HCT116 (cell line): Measurements from ENCODE around the gene FKBP1A. TPM values are rescaled to one million over a fixed set of nuclear protein-coding genes. Genes with fewer than 3 reads are reported as not detected.

Experiments
- ATAC-seq: fragments of 200-7000 bp; cut with Tn5 transposase; 2 replicates; pipeline ENCODE4 v1.9.1; 2020; ENCODE audit warnings: mild to moderate bottlenecking, moderate library complexity
- BruUV-seq: library from RNA; stranded (reverse); fragments of 400-500 nt; replicated peaks from 2 replicates; lab custom pipeline; 2021; lab: Mats Ljungman, UMichigan
- CTCF ChIA-PET: fragments of 300-600 bp; sonication (Branson Sonifier 250); formaldehyde crosslinking; loops from one replicate; lab custom pipeline; 2021; ENCODE audit warnings: antibody characterized with exemption; lab: Charles Lee
- POLR2A ChIA-PET: fragments of 300-600, 350-600 bp; sonication (Branson Sonifier 250); formaldehyde crosslinking; loops from one replicate; lab custom pipeline; 2021; ENCODE audit warnings: antibody characterized with exemption; lab: Charles Lee
- RAD21 ChIA-PET, 2 experiments: fragments of 300-600 bp; sonication (Branson Sonifier 250); formaldehyde crosslinking; loops; one replicate each; lab custom pipeline; 2023; ENCODE audit warnings: low total read pairs in 2 of 2; ENCODE audit not compliant: uncharacterized antibody in 2 of 2, unreplicated experiment in 2 of 2, low non-redundant PET in 1 of 2; lab: Charles Lee
- DNase-seq: peaks from one replicate; pipeline ENCODE4 v3.0.0-alpha.2; 2010; ENCODE audit warnings: low read depth, low spot score
- H2AFZ ChIP-seq: fragments of 200-600 bp; shearing (Covaris generic), sonication (generic); 2 replicates; pipeline ENCODE4 v1.6.1; 2017; ENCODE audit warnings: low read depth, mixed run types, mixed read lengths, antibody characterized with exemption, low read length; ENCODE audit not compliant: poor library complexity, severe bottlenecking
- H3K27ac ChIP-seq: 2 replicates; pipeline ENCODE4 v1.5.1; 2012; ENCODE audit warnings: low read depth, low read length
- H3K27me3 ChIP-seq: fragments of 200-600 bp; sonication (generic); 2 replicates; pipeline ENCODE4 v1.6.1; 2016; ENCODE audit warnings: mixed run types, low read length, mixed read lengths; ENCODE audit not compliant: insufficient read depth
- H3K36me3 ChIP-seq, 2 experiments: fragments of 200-500 bp in 1 of 2; fragments of 200-600 bp in 1 of 2; sonication (Bioruptor generic) in 1 of 2; sonication (generic) in 1 of 2; 2 replicates each; pipeline versions ENCODE4 v1.5.1 to v1.6.1; 2014 to 2016; ENCODE audit warnings: low read length in 2 of 2, inconsistent platforms in 1 of 2, mixed read lengths in 1 of 2, mixed run types in 1 of 2; ENCODE audit not compliant: insufficient read depth in 2 of 2, control insufficient read depth in 1 of 2
- H3K4me1 ChIP-seq, 2 experiments: fragments of 200-600 bp in 1 of 2; sonication (generic) in 1 of 2; 2 replicates each; pipeline versions ENCODE4 v1.5.1 to v1.6.1; 2012 to 2017; ENCODE audit warnings: low read length in 2 of 2, inconsistent platforms in 1 of 2, mild to moderate bottlenecking in 1 of 2, mixed read lengths in 1 of 2, mixed run types in 1 of 2, moderate library complexity in 1 of 2; ENCODE audit not compliant: insufficient read depth in 2 of 2, control insufficient read depth in 1 of 2
- H3K4me2 ChIP-seq: fragments of 200-600 bp; sonication (generic); 2 replicates; pipeline ENCODE4 v1.6.1; 2017; ENCODE audit warnings: mixed run types, low read length, mixed read lengths
- H3K4me3 ChIP-seq, 2 experiments: fragments of 200-600 bp in 1 of 2; sonication (generic) in 1 of 2; replicated peaks in 1 of 2; 2 replicates each; pipeline ENCODE4 v1.5.1; 2011 to 2016; ENCODE audit warnings: low read length in 2 of 2, control low read depth in 1 of 2, low read depth in 1 of 2, mild to moderate bottlenecking in 1 of 2, mixed read lengths in 1 of 2, mixed run types in 1 of 2
- H3K79me2 ChIP-seq: fragments of 200-600 bp; sonication (generic); 2 replicates; pipeline ENCODE4 v1.6.1; 2017; ENCODE audit warnings: mild to moderate bottlenecking, mixed run types, low read length, moderate library complexity, mixed read lengths; ENCODE audit not compliant: insufficient read depth
- H3K9ac ChIP-seq: fragments of 200-600 bp; sonication (generic); 2 replicates; pipeline ENCODE4 v1.6.1; 2016; ENCODE audit warnings: low read length, mixed read lengths
- H3K9me2 ChIP-seq: fragments of 200-600 bp; sonication (generic), shearing (Covaris generic); 2 replicates; pipeline ENCODE4 v1.6.1; 2017; ENCODE audit warnings: mixed run types, mild to moderate bottlenecking, moderate library complexity; ENCODE audit not compliant: insufficient read depth
- H3K9me3 ChIP-seq, 2 experiments: fragments of 200-500 bp in 1 of 2; fragments of 200-600 bp in 1 of 2; sonication (Bioruptor generic) in 1 of 2; sonication (generic) in 1 of 2; 2 replicates each; pipeline ENCODE4 v1.6.1; 2014 to 2017; ENCODE audit warnings: low read length in 2 of 2, mixed read lengths in 2 of 2, inconsistent platforms in 1 of 2, low read depth in 1 of 2, mild to moderate bottlenecking in 1 of 2, mixed run types in 1 of 2, moderate library complexity in 1 of 2; ENCODE audit not compliant: control insufficient read depth in 1 of 2, insufficient read depth in 1 of 2
- H4K20me1 ChIP-seq: fragments of 200-600 bp; sonication (generic), shearing (Covaris generic); 2 replicates; pipeline ENCODE4 v1.6.1; 2017; ENCODE audit warnings: mixed run types, mild to moderate bottlenecking, moderate library complexity; ENCODE audit not compliant: insufficient read depth
- CBX3 ChIP-seq: IDR thresholded peaks from 2 replicates; pipeline ENCODE4 v1.6.1; 2012; ENCODE audit warnings: low read depth
- EGR1 ChIP-seq: IDR thresholded peaks from 2 replicates; pipeline ENCODE4 v1.6.1; 2012; ENCODE audit warnings: low read depth
- ELF1 ChIP-seq: IDR thresholded peaks from 2 replicates; pipeline ENCODE4 v1.6.1; 2012; ENCODE audit warnings: low read depth, borderline replicate concordance
- EZH2 ChIP-seq: fragments of 200-600 bp; sonication (generic); IDR thresholded peaks from 2 replicates; pipeline ENCODE4 v1.6.1; 2017; ENCODE audit warnings: antibody characterized with exemption, mixed run types
- EZH2phosphoT487 ChIP-seq: fragments of 200-600 bp; IDR thresholded peaks from 2 replicates; pipeline ENCODE4 v1.6.1; 2018; ENCODE audit warnings: antibody characterized with exemption, borderline replicate concordance
- JUND ChIP-seq: IDR thresholded peaks from 2 replicates; pipeline ENCODE4 v1.6.1; 2012
- POLR2A ChIP-seq: IDR thresholded peaks from 2 replicates; pipeline ENCODE4 v1.7.0; 2011; ENCODE audit warnings: borderline replicate concordance; ENCODE audit not compliant: insufficient read depth, insufficient read length; ENCODE audit errors: extremely low read depth
- POLR2AphosphoS5 ChIP-seq: IDR thresholded peaks from 2 replicates; pipeline ENCODE4 v1.6.1; 2011; ENCODE audit warnings: mild to moderate bottlenecking, low read depth, low read length, moderate library complexity
- SP1 ChIP-seq: IDR thresholded peaks from 2 replicates; pipeline ENCODE4 v1.6.1; 2012; ENCODE audit warnings: low read depth
- TCF7L2 ChIP-seq: IDR thresholded peaks from 2 replicates; pipeline ENCODE4 v1.7.0; 2011; ENCODE audit warnings: borderline replicate concordance, inconsistent platforms; ENCODE audit not compliant: insufficient read depth, insufficient read length; ENCODE audit errors: extremely low read depth
- ZBTB33 ChIP-seq: IDR thresholded peaks from 2 replicates; pipeline ENCODE4 v1.6.1; 2011; ENCODE audit warnings: mild to moderate bottlenecking, low read length, moderate library complexity; ENCODE audit not compliant: insufficient replicate concordance; ENCODE audit errors: extremely low read depth
- ZNF274 ChIP-seq: fragments of 200-500 bp; sonication (Bioruptor generic); IDR thresholded peaks from 2 replicates; pipeline ENCODE4 v1.6.1; 2014; ENCODE audit warnings: mild to moderate bottlenecking, low read depth, low read length, inconsistent platforms
- intact Hi-C: fragments of 100-400 bp; cut with micrococcal nuclease; formaldehyde crosslinking; loops from 2 replicates; pipeline ENCODE4 v1.10.0; 2022
- total RNA-seq: library from RNA; stranded (reverse); gene quantifications from one replicate; pipeline ENCODE4 v1.2.1, GENCODE V29; 2021; ENCODE audit not compliant: unreplicated experiment
- TF ChIP-seq, protein P1 (sequence below): IDR thresholded peaks from 2 replicates; pipeline ENCODE4 v1.6.1; 2012; ENCODE audit warnings: low read depth

FKBP1A gene
- total RNA-seq, 1 experiment from 2014 or later = 259 TPM

GRCh38 chr20:1373614-1374013, 19.2 kb downstream of the FKBP1A start:
- peaks cover 89% of the 10 kb centered on the region for H3K79me2 ChIP-seq

More at GRCh38 chr20:1373614-1374013, 19.2 kb downstream of the FKBP1A start:
- no peak overlapping the region for H2AFZ ChIP-seq
- no TSS peak for BruUV-seq
- H3K27ac ChIP-seq = no peak overlapping the region
- TF ChIP-seq ZNF274 (no peak), POLR2A (no peak), POLR2AphosphoS5 (no peak), JUND (no peak), EZH2 (no peak), ELF1 (no peak), EGR1 (no peak), EZH2phosphoT487 (no peak), CBX3 (no peak), ZBTB33 (no peak), TCF7L2 (no peak), SP1 (no peak)
- TF ChIP-seq, protein P1, sequence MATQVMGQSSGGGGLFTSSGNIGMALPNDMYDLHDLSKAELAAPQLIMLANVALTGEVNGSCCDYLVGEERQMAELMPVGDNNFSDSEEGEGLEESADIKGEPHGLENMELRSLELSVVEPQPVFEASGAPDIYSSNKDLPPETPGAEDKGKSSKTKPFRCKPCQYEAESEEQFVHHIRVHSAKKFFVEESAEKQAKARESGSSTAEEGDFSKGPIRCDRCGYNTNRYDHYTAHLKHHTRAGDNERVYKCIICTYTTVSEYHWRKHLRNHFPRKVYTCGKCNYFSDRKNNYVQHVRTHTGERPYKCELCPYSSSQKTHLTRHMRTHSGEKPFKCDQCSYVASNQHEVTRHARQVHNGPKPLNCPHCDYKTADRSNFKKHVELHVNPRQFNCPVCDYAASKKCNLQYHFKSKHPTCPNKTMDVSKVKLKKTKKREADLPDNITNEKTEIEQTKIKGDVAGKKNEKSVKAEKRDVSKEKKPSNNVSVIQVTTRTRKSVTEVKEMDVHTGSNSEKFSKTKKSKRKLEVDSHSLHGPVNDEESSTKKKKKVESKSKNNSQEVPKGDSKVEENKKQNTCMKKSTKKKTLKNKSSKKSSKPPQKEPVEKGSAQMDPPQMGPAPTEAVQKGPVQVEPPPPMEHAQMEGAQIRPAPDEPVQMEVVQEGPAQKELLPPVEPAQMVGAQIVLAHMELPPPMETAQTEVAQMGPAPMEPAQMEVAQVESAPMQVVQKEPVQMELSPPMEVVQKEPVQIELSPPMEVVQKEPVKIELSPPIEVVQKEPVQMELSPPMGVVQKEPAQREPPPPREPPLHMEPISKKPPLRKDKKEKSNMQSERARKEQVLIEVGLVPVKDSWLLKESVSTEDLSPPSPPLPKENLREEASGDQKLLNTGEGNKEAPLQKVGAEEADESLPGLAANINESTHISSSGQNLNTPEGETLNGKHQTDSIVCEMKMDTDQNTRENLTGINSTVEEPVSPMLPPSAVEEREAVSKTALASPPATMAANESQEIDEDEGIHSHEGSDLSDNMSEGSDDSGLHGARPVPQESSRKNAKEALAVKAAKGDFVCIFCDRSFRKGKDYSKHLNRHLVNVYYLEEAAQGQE = no peak
- ChIA-PET RAD21 (no interaction called here), POLR2A (no interaction called here), CTCF (no interaction called here)
- H3K9ac ChIP-seq = no peak overlapping the region
- peaks cover 22 to 34% of the 10 kb centered on the region in 2 experiments for H3K36me3 ChIP-seq
- H3K9me2 ChIP-seq = no peaks in the 10 kb centered on the region
- ATAC-seq (no peak), DNase-seq (no peak)
- no peak overlapping the region for H3K4me3 ChIP-seq
- H3K4me1 ChIP-seq = peaks cover 11 to 19% of the 10 kb centered on the region in 2 experiments; a peak in 3 of 4 replicates
- H4K20me1 ChIP-seq = peaks cover 24% of the 10 kb centered on the region
- H3K4me2 ChIP-seq = no peak overlapping the region
- H3K27me3 ChIP-seq = no peaks in the 10 kb centered on the region
- intact Hi-C loops = no loop called here
- H3K9me3 ChIP-seq = no peaks in the 10 kb centered on the region
